ENCODE data around the gene ZFAND2B. TPM values are rescaled to one million over a fixed set of nuclear protein-coding genes. Genes with fewer than 3 reads are reported as not detected.

The ZFAND2B gene
- polyA plus RNA-seq, 1 of the 3 experiments (the other 2 are of a cell fraction) = 39.9 TPM

DNA sequence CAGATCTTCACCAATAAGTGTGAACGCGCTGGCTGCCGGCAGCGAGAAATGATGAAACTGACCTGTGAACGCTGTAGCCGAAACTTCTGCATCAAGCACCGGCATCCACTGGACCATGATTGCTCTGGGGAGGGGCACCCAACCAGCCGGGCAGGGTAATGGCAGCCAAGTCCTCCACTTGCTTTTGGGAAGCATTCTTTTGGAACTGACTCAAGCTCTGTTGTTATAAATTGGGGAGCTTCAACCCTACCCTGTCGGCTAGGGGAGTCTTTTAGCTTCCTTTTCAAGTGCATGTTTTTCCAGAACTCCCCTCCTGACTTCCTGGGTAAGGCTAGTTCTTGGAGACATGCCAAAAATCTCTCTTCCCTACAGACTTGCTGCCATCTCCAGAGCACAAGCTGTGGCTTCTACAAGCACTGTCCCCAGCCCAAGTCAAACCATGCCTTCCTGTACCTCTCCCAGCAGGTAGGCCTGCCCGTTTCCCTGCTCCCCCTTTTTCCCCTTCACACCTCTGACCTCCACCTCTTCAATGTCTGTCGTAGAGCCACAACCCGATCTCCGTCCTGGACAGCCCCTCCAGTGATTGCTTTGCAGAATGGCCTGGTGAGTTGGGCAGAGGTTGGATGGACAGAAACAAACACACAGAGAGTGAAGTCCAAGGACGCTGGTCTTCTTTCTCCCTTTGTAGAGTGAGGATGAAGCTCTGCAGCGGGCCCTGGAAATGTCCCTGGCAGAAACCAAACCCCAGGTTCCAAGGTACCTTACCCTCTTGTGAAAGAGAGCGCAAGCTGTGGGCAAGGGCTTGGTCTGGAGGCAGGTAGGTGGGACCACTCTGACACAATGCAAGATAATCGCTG lies 1.5 kb downstream of the ZFAND2B start (continued):
- no peak for TF ChIP-seq SMC3 (IDR thresholded peaks at IDR 0.05; ENCODE audit: low read depth, low read length)
- no peak for TF ChIP-seq RCOR1 (IDR thresholded peaks at IDR 0.05; ENCODE audit: low read length)
- no peak for TF ChIP-seq FOXJ3 (CRISPR knock-in tag; IDR thresholded peaks at IDR 0.05)
- TF ChIP-seq TCF12 (IDR thresholded peaks at IDR 0.05) = no peak
- no peak for TF ChIP-seq ELF1 (IDR thresholded peaks at IDR 0.05)
- no peak for TF ChIP-seq RAD21 (IDR thresholded peaks at IDR 0.05; ENCODE audit: low read length)
- no peak for TF ChIP-seq RXRA (IDR thresholded peaks at IDR 0.05; ENCODE audit: borderline replicate concordance, low read depth)
- TF ChIP-seq CTCF (IDR thresholded peaks at IDR 0.05) = no peak

DNA sequence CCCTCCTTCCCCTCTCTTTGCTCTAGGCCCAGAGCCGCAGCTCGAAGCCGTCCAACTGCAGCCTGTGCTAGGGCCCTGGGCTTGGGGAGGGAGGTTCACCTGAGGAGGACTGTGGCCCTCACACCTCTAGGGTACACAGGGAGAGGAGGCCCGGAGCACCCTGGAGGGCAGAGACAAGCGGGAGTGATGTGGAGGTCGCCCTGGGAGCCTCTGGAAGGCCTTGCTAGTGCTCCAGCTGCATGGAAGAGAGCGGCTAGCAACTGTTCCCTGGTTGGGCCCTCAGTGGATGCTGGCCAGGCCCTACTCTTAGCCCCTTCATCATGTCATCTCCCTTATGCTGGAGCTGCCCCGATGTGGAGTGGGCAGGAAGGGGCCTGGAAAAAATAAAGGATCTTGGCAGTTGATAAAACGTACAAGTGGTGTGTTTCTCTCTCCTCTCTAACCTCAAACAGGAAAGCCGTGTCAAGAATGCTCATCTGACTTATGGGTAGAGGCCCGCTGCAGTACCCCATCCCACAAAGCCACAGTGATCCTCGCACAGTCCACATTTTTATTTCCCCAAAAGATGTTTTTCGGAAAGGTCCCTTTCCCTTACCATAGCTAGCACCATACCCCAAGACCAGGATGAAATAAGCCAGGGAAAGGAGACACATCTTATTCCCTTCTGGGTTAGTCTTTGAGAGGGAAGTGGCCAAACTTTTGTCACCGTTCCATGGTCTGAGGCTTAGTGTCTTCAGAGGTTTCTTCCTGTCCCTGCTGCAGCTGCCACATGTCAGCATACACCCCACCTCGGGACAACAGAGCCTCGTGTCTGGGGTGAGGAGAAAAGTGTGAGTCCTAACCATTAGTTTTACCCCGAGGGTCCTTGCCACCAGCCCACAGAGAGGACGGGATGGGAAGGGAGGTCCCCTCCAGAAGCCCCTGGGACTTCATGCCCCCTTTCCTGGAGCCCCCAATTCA lies 2.9 kb downstream of the ZFAND2B start:
- peaks cover 13 to 20% of the 10 kb centered on the region in 2 experiments; a peak in 3 of 4 replicates for H3K4me1 ChIP-seq (ENCODE audit: control insufficient read depth in 1 of 2, insufficient read depth in 2 of 2, low read depth in 1 of 2, low read length in 1 of 2)
- H3K4me3 ChIP-seq (ENCODE audit: low read depth in 2 of 2, low read length in 1 of 2) = no peak overlapping the region
- H3K9ac ChIP-seq = no peak overlapping the region
- H3K27me3 ChIP-seq (ENCODE audit: insufficient read depth) = no peaks in the 10 kb centered on the region
- no peak for DNase-seq
- 86% methylated on average over 14 of the region's 18 CpGs for WGBS (ENCODE audit: low lambda C conversion rate)
- CTCF ChIA-PET = interaction anchor here (1.2 to 4.0 kb wide), 4 partner anchors 8 to 86 kb away, joined by 3 to 26 read pairs (median 4); partner anchors contain the start of gene ABCB6
- H3K36me3 ChIP-seq (replicated peaks in 1 of 2; ENCODE audit: control insufficient read depth in 1 of 2, insufficient read depth in 2 of 2, low read length in 1 of 2) = peaks cover 13 to 43% of the 10 kb centered on the region in 2 experiments
- H3K79me2 ChIP-seq (ENCODE audit: insufficient read depth) = no peaks in the 10 kb centered on the region
- H3K4me2 ChIP-seq = no peak overlapping the region
- H3K9me2 ChIP-seq = no peaks in the 10 kb centered on the region
- H3F3A ChIP-seq (replicated peaks; ENCODE audit: insufficient read depth) = peaks cover 15% of the 10 kb centered on the region
- no peak overlapping the region for H2AFZ ChIP-seq (ENCODE audit: low read depth)
- H3K9me3 ChIP-seq = no peaks in the 10 kb centered on the region
- no peaks in the 10 kb centered on the region for H4K20me1 ChIP-seq (ENCODE audit: insufficient read depth)
- H3K27ac ChIP-seq (ENCODE audit: low read depth in 2 of 2, low read length in 1 of 2) = no peak overlapping the region
- POLR2A ChIA-PET = interaction anchor here (4.6 kb wide), 1 partner anchor 8 kb away, joined by 52 read pairs; the partner anchor contains the start of gene ABCB6
- no peak for TF ChIP-seq TEAD4 (IDR thresholded peaks at IDR 0.05; ENCODE audit: borderline replicate concordance, insufficient read depth)
- no peak for TF ChIP-seq YY1 (IDR thresholded peaks at IDR 0.05; ENCODE audit: low read depth)
- TF ChIP-seq USF2 (IDR thresholded peaks at IDR 0.05; ENCODE audit: borderline replicate concordance, low read depth, low read length) = no peak
- no peak for TF ChIP-seq RAD21 (IDR thresholded peaks at IDR 0.05; ENCODE audit: low read length)
- no peak for TF ChIP-seq TCF12 (IDR thresholded peaks at IDR 0.05)
- no peak for TF ChIP-seq TAF1 (IDR thresholded peaks at IDR 0.05; ENCODE audit: borderline replicate concordance, low read depth, low read length)
- no peak for TF ChIP-seq POLR2AphosphoS5 (IDR thresholded peaks at IDR 0.05; ENCODE audit: low read depth, low read length)
- TF ChIP-seq, protein P1, sequence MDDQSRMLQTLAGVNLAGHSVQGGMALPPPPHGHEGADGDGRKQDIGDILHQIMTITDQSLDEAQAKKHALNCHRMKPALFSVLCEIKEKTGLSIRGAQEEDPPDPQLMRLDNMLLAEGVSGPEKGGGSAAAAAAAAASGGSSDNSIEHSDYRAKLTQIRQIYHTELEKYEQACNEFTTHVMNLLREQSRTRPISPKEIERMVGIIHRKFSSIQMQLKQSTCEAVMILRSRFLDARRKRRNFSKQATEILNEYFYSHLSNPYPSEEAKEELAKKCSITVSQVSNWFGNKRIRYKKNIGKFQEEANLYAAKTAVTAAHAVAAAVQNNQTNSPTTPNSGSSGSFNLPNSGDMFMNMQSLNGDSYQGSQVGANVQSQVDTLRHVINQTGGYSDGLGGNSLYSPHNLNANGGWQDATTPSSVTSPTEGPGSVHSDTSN (IDR thresholded peaks at IDR 0.05) = no peak
- no peak for TF ChIP-seq FOXJ3 (CRISPR knock-in tag; IDR thresholded peaks at IDR 0.05)
- TF ChIP-seq MXI1 (IDR thresholded peaks at IDR 0.05; ENCODE audit: low read depth, low read length) = no peak
- TF ChIP-seq EP300 (IDR thresholded peaks at IDR 0.05; ENCODE audit: borderline replicate concordance in 1 of 2, low read depth in 1 of 2, low read length in 1 of 2) = no peak
- TF ChIP-seq FOXM1 (IDR thresholded peaks at IDR 0.05; ENCODE audit: low read depth) = no peak
- TF ChIP-seq, protein P2, sequence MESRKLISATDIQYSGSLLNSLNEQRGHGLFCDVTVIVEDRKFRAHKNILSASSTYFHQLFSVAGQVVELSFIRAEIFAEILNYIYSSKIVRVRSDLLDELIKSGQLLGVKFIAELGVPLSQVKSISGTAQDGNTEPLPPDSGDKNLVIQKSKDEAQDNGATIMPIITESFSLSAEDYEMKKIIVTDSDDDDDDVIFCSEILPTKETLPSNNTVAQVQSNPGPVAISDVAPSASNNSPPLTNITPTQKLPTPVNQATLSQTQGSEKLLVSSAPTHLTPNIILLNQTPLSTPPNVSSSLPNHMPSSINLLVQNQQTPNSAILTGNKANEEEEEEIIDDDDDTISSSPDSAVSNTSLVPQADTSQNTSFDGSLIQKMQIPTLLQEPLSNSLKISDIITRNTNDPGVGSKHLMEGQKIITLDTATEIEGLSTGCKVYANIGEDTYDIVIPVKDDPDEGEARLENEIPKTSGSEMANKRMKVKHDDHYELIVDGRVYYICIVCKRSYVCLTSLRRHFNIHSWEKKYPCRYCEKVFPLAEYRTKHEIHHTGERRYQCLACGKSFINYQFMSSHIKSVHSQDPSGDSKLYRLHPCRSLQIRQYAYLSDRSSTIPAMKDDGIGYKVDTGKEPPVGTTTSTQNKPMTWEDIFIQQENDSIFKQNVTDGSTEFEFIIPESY (IDR thresholded peaks at IDR 0.05; ENCODE audit: borderline replicate concordance, low read depth) = no peak
- TF ChIP-seq CTCF (IDR thresholded peaks at IDR 0.05) = no peak

All from SK-N-SH (cell line).